DMS53 treated with DMSO at 0.1 percent for 48 hours (cell line): ENCODE data around the gene ENHO.
"Not testable (repeated sequence)": the region's sequence is repeated elsewhere in the genome, so short reads cannot be mapped to it uniquely, and the experiment has no call there.

ENCODE experiments used
- DNase-seq: peaks from one replicate; lab custom pipeline; 2025; ENCODE audit not compliant: unreplicated experiment; lab: John Stamatoyannopoulos, UW

Gene ENHO

GRCh38 chr9:34482746-34483145, 40.0 kb downstream of the ENHO start:
- DNase-seq, result not testable (repeated sequence)

GRCh38 chr9:34481620-34482019, 41.2 kb downstream of the ENHO start:
- not testable (repeated sequence) for DNase-seq

DNA sequence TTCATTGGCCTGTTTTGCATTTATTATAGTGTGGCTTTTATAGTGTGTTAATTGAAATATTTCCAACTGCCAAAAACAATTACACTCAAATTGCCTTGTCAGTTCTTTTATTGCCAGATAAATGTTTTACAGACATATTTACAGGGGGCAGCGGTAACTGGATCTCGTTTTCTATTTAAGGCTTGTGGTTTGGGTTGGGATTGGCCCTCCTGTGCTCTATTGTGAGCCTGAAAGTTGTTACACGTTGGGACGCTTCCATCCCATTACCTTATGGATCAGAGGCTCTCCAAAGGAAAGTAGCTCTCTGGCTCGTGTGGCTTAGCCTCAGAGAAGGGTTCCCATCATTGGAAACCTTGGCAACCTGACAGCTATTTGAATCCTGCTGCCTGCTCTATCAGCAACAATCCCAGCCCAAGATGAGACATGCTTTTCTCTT, 43.3 kb downstream of the ENHO start:
- DNase-seq, result no peak

GRCh38 chr9:34477541-34477940, 45.2 kb downstream of the ENHO start:
- no peak for DNase-seq

- no peak for DNase-seq
Measured at GRCh38 chr9:34475097-34475496, 47.7 kb downstream of the ENHO start.
